GM23338 (cell line): ENCODE results near the gene GRK2. TPM values are rescaled to one million over a fixed set of nuclear protein-coding genes. Genes with fewer than 3 reads are reported as not detected.
"Not testable (repeated sequence)": the region's sequence is repeated elsewhere in the genome, so short reads cannot be mapped to it uniquely, and the experiment has no call there.

Source experiments
- ATAC-seq: fragments of 200-7000 bp; cut with Tn5 transposase; 3 replicates; pipeline ENCODE4 v1.9.1; 2020
- DNase-seq: peaks from one replicate; pipeline ENCODE4 v3.0.0-alpha.2; 2015; ENCODE audit warnings: low spot score
- H2AFZ ChIP-seq: fragments of 200-600 bp; sonication (generic); 2 replicates; pipeline ENCODE4 v1.8.0; 2016; ENCODE audit warnings: antibody characterized with exemption, mild to moderate bottlenecking, moderate library complexity
- H3F3A ChIP-seq: fragments of 200-600 bp; sonication (generic); replicated peaks from 2 replicates; pipeline ENCODE4 v1.8.0; 2017; ENCODE audit warnings: antibody characterized with exemption, mixed run types, low read depth
- H3K27ac ChIP-seq: fragments of 200-600 bp; sonication (generic); 2 replicates; pipeline ENCODE4 v1.6.1; 2016; ENCODE audit warnings: low read depth
- H3K27me3 ChIP-seq: fragments of 200-600 bp; sonication (generic); 2 replicates; pipeline ENCODE4 v1.8.0; 2016; ENCODE audit warnings: mild to moderate bottlenecking, mixed run types, moderate library complexity; ENCODE audit not compliant: insufficient read depth
- H3K36me3 ChIP-seq: fragments of 200-600 bp; sonication (generic); 2 replicates; pipeline ENCODE4 v1.8.0; 2016; ENCODE audit warnings: mild to moderate bottlenecking; ENCODE audit not compliant: insufficient read depth
- H3K4me1 ChIP-seq: fragments of 200-600 bp; sonication (generic); 2 replicates; pipeline ENCODE4 v1.8.0; 2016; ENCODE audit warnings: mild to moderate bottlenecking, moderate library complexity; ENCODE audit not compliant: insufficient read depth
- H3K4me2 ChIP-seq: fragments of 200-600 bp; sonication (generic); 2 replicates; pipeline ENCODE4 v1.7.1; 2017; ENCODE audit warnings: mixed run types
- H3K4me3 ChIP-seq: fragments of 200-600 bp; sonication (generic); 2 replicates; pipeline ENCODE4 v1.6.1; 2016; ENCODE audit warnings: mixed run types
- H3K79me2 ChIP-seq: fragments of 200-600 bp; sonication (generic); replicated peaks from 2 replicates; pipeline ENCODE4 v1.8.0; 2017; ENCODE audit warnings: mild to moderate bottlenecking; ENCODE audit not compliant: insufficient read depth
- H3K9me2 ChIP-seq: fragments of 200-600 bp; sonication (generic); 2 replicates; pipeline ENCODE4 v1.8.0; 2017; ENCODE audit not compliant: insufficient read depth
- H4K20me1 ChIP-seq: fragments of 200-600 bp; sonication (generic); replicated peaks from 2 replicates; pipeline ENCODE4 v1.8.0; 2017; ENCODE audit warnings: mild to moderate bottlenecking; ENCODE audit not compliant: insufficient read depth
- H3K27ac Mint-ChIP-seq: 2 replicates; pipeline ENCODE4 v1.8.0; 2020; ENCODE audit warnings: inconsistent platforms, mild to moderate bottlenecking, moderate library complexity, mixed read lengths
- H3K27me3 Mint-ChIP-seq: 3 replicates; pipeline ENCODE4 v1.8.0; 2022; ENCODE audit warnings: low read depth, mild to moderate bottlenecking, moderate library complexity, mixed read lengths, inconsistent platforms; ENCODE audit not compliant: insufficient read depth, poor library complexity
- H3K36me3 Mint-ChIP-seq: 3 replicates; pipeline ENCODE4 v1.8.0; 2021; ENCODE audit warnings: low read depth, mild to moderate bottlenecking, inconsistent platforms, moderate library complexity, mixed read lengths
- H3K4me1 Mint-ChIP-seq: 3 replicates; pipeline ENCODE4 v1.8.0; 2020; ENCODE audit warnings: mild to moderate bottlenecking, inconsistent platforms, mixed read lengths
- H3K4me3 Mint-ChIP-seq: 3 replicates; pipeline ENCODE4 v1.8.0; 2021; ENCODE audit warnings: moderate library complexity, mild to moderate bottlenecking, inconsistent platforms, mixed read lengths
- H3K9me3 Mint-ChIP-seq: 3 replicates; pipeline ENCODE4 v1.8.0; 2020; ENCODE audit warnings: moderate library complexity, mild to moderate bottlenecking, inconsistent platforms, mixed read lengths
- CREB1 ChIP-seq: fragments of 250-450 bp; sonication (Bioruptor Pico); IDR thresholded peaks from 2 replicates; pipeline ENCODE4 v1.5.0; 2020; ENCODE audit warnings: low read depth, mild to moderate bottlenecking, moderate library complexity
- CTCF ChIP-seq, 2 experiments: fragments of 200-600 bp in 1 of 2; sonication (generic) in 1 of 2; conservative IDR thresholded peaks; 2 replicates each; pipeline versions ENCODE4 v1.5.1 to v1.6.1; 2016 to 2017; ENCODE audit warnings: antibody characterized with exemption in 2 of 2, low read depth in 2 of 2, mild to moderate bottlenecking in 2 of 2, moderate library complexity in 1 of 2
- ETS1 ChIP-seq: IDR thresholded peaks from 2 replicates; pipeline ENCODE4 v1.6.1; 2016; ENCODE audit warnings: antibody characterized with exemption
- EZH2 ChIP-seq: fragments of 200-600 bp; sonication (generic); IDR thresholded peaks from one replicate; pipeline ENCODE4 v1.8.0; 2017; ENCODE audit warnings: antibody characterized with exemption, mild to moderate bottlenecking, low read depth; ENCODE audit not compliant: unreplicated experiment
- EZH2phosphoT487 ChIP-seq: fragments of 200-600 bp; sonication (generic); IDR thresholded peaks from one replicate; pipeline ENCODE4 v1.8.1; 2018; ENCODE audit warnings: antibody characterized with exemption; ENCODE audit not compliant: unreplicated experiment
- POLR2AphosphoS5 ChIP-seq: IDR thresholded peaks from 2 replicates; pipeline ENCODE4 v1.6.1; 2016; ENCODE audit warnings: antibody characterized with exemption, low read depth
- STAT1 ChIP-seq: IDR thresholded peaks from one replicate; pipeline ENCODE4 v1.6.1; 2016; ENCODE audit warnings: antibody characterized with exemption; ENCODE audit not compliant: unreplicated experiment
- ZNF331 ChIP-seq: fragments of 250-450 bp; sonication (Bioruptor Pico); IDR thresholded peaks from 2 replicates; pipeline ENCODE4 v1.5.0; 2020; ENCODE audit warnings: low read depth, mild to moderate bottlenecking, moderate library complexity
- polyA plus RNA-seq: library from polyadenylated mRNA; unstranded; fragments of >200 nt; fragmentation: Nextera tagmentation; extraction: Ambion mirVana; gene quantifications from 2 replicates; pipeline ENCODE4 v1.2.1, GENCODE V29; 2016
- total RNA-seq: library from RNA; depleted of rRNA; stranded (reverse); fragments of >200 nt; shearing (Covaris generic); gene quantifications from 2 replicates; pipeline ENCODE4 v1.2.3, GENCODE V29; 2014

Gene GRK2
- total and polyA plus RNA-seq, 2 experiments from 2014 or later, result 19.5 to 72.5 TPM

DNA sequence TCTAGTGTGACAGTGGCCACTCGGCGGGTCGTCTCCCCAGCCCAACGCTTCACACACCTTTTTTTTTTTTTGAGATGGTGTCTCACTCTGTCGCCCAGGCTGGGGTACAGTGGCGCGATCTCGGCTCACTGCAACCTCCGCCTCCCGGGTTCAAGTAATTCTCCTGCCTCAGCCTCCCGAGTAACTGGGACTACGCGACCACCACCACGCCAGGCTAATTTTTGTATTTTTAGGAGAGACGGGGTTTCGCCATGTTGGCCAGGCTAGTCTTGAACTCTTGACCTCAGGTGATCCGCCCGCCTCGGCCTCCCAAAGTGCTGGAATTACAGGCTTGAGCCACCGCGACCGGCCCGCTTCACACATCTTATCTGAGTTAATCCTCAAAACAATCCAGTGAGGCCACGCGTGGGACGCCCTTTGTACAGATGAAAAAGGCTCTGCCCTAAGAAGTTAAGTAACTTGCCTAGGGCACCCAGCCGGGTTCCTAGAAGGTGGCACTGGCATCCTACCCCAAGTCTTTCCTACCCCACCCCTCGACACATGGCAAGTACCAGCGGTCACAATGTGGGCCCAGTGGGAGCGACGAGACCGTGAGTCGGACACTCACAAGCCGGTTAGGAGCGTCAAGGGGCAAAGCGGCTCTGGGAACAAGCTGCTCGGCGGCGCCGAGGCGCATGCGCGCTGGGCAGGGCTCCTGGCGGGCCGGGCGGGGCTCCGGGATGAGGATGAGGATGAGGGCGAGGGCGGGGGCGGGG is 5.2 kb upstream of the GRK2 start:
- H3F3A ChIP-seq, result peaks cover 18% of the 10 kb centered on the region
- peak; percentile 77 for DNase-seq
- not testable (repeated sequence) for H3K36me3 ChIP-seq, H3K9me2 ChIP-seq, H3K27ac Mint-ChIP-seq, H3K27ac ChIP-seq, H3K27me3 ChIP-seq, H3K79me2 ChIP-seq, H4K20me1 ChIP-seq, H3K9me3 Mint-ChIP-seq
- peak overlapping the region; percentile 64 for H3K4me3 ChIP-seq
- H3K4me1 Mint-ChIP-seq, result peaks cover 18% of the 10 kb centered on the region
- TF ChIP-seq POLR2AphosphoS5, result peak; percentile 44; the same call in 1 of the 2 replicates
- H3K4me3 Mint-ChIP-seq, result peak overlapping the region; percentile 65
- ATAC-seq, result peak; percentile 29
- H3K27me3 Mint-ChIP-seq, result peaks cover 22% of the 10 kb centered on the region
- peaks cover 13% of the 10 kb centered on the region for H3K4me1 ChIP-seq
- H3K36me3 Mint-ChIP-seq, result peaks cover 13% of the 10 kb centered on the region
- peak overlapping the region; percentile 94 for H3K4me2 ChIP-seq
- H2AFZ ChIP-seq, result peak overlapping the region; percentile 98

- DNase-seq (no peak), ATAC-seq (no peak; the same call in 1 of the 3 replicates)
- H3K4me3 Mint-ChIP-seq, result peak overlapping the region; percentile 56; the same call in 2 of the 3 replicates
- Histone ChIP-seq H3K27ac (no peak overlapping the region), H3K9me2 (no peaks in the 10 kb centered on the region), H3K36me3 (peaks cover 7% of the 10 kb centered on the region), H3K27me3 (no peaks in the 10 kb centered on the region), H3F3A (peaks cover 18% of the 10 kb centered on the region), H4K20me1 (no peaks in the 10 kb centered on the region; the same call in 1 of the 2 replicates), H3K4me2 (peak overlapping the region; percentile 94), H3K4me1 (peaks cover 13% of the 10 kb centered on the region), H3K4me3 (peak overlapping the region; percentile 64), H2AFZ (peak overlapping the region; percentile 90), H3K79me2 (no peaks in the 10 kb centered on the region)
- no peaks in the 10 kb centered on the region for H3K9me3 Mint-ChIP-seq
- peaks cover 21% of the 10 kb centered on the region for H3K27me3 Mint-ChIP-seq
- peaks cover 10% of the 10 kb centered on the region for H3K36me3 Mint-ChIP-seq
- peaks cover 18% of the 10 kb centered on the region for H3K4me1 Mint-ChIP-seq
- TF ChIP-seq CTCF (conservative IDR thresholded peaks at IDR 0.05; ENCODE audit: low read depth in 2 of 2), result peak; percentile 14 to 25; a peak in 3 of 4 replicates
- TF ChIP-seq ZNF331 (CRISPR knock-in tag), result no peak
- TF ChIP-seq ETS1, result no peak
- H3K27ac Mint-ChIP-seq, result no peak overlapping the region
Observed at GRCh38 chr11:67261640-67261945, 4.7 kb upstream of the GRK2 start.

- Mint-ChIP-seq H3K4me1 (peaks cover 18% of the 10 kb centered on the region), H3K27ac (no peak overlapping the region), H3K9me3 (no peaks in the 10 kb centered on the region), H3K27me3 (peaks cover 21% of the 10 kb centered on the region), H3K4me3 (peak overlapping the region; percentile 56), H3K36me3 (peaks cover 5% of the 10 kb centered on the region; the same call in 2 of the 3 replicates)
- H3K36me3 ChIP-seq, result peaks cover 2% of the 10 kb centered on the region
- peak overlapping the region; percentile 90 for H2AFZ ChIP-seq
- peak; percentile 60 for DNase-seq
- peaks cover 14% of the 10 kb centered on the region for H3F3A ChIP-seq
- peak overlapping the region; percentile 94 for H3K4me2 ChIP-seq
- H3K4me3 ChIP-seq, result peak overlapping the region; percentile 64
- TF ChIP-seq CREB1 (CRISPR knock-in tag) (no peak), ZNF331 (CRISPR knock-in tag) (no peak), CTCF (conservative IDR thresholded peaks at IDR 0.05; ENCODE audit: low read depth in 2 of 2) (0 out of 4 replicates have a peak, but pooled peaks of 1 of the 2 experiments have one; percentile 5), EZH2 (no peak), EZH2phosphoT487 (no peak), STAT1 (no peak)
- peaks cover 5% of the 10 kb centered on the region; the same call in 1 of the 2 replicates for H3K79me2 ChIP-seq
- peaks cover 13% of the 10 kb centered on the region for H3K4me1 ChIP-seq
- no peak overlapping the region for H3K27ac ChIP-seq
- no peaks in the 10 kb centered on the region for H3K27me3 ChIP-seq
- ATAC-seq, result peak; percentile 6
- no peaks in the 10 kb centered on the region for H3K9me2 ChIP-seq
- H4K20me1 ChIP-seq, result no peaks in the 10 kb centered on the region; the same call in 1 of the 2 replicates
Observed at GRCh38 chr11:67261946-67262681, 4.2 kb upstream of the GRK2 start.
